ENCODE results near the gene TANK. TPM values are rescaled to one million over a fixed set of nuclear protein-coding genes. Genes with fewer than 3 reads are reported as not detected.
"Not testable (repeated sequence)": the region's sequence is repeated elsewhere in the genome, so short reads cannot be mapped to it uniquely, and the experiment has no call there.

TANK gene
- polyA plus RNA-seq, 6 donors from 2014 or later: 132 to 167 (median 136) TPM

DNA sequence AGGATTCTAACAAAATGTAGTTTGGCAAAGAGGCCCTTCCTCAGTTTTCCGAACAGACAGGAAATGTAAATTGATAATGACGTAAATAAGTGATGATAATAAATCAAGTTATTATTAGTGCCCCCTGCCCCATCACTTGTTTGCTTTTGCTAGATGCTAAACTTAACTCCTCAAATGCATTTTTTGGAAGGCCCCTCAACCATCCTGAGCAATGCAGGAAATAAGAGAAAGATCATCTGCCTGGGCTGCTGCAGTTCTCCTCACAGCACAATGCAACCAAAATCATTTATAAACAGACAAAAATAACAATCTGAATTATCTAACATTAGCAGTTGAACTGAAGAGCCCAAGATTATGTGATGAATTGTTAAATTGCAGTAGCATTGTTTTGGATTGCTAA is 85.4 kb downstream of the TANK start:
- Mint-ChIP-seq H3K36me3 (no peaks in the 10 kb centered on the region), H3K27me3 (peaks cover 0 to 16% (median 0%) of the 10 kb centered on the region in 3 donors), H3K27ac (peak overlapping the region in 3 of 6 donors; percentile 85 to 98 (median 95)), H3K4me1 (peaks cover 14 to 33% (median 23%) of the 10 kb centered on the region in 3 donors), H3K9me3 (no peaks in the 10 kb centered on the region), H3K4me3 (peak overlapping the region; percentile 58 to 94 (median 89))
- no peak for DNase-seq
- ATAC-seq (ENCODE audit: low read depth in 2 of 2): no peak

DNA sequence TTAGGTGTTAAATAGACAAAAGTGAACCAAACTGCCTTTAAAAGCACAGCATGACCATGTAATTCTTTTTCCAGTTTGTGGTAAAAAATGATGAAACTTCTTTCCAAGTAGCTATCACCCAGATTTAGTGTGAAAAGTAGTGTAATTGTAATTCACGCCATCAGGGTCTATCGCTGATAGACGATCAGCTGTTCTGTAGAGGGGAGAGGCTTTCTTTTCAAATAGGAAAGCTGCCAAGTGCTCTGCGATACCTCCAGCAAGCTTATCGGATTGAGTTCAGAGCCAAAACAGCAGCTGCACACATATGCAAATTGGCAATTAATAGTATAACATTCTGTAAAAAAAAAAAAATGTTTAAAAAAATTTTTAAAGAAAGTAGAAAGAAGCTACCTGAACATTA is 86.1 kb downstream of the TANK start:
- ATAC-seq (ENCODE audit: low read depth in 2 of 2) (no peak), DNase-seq (no peak)
- peaks cover 0 to 16% (median 0%) of the 10 kb centered on the region in 3 donors for H3K27me3 Mint-ChIP-seq
- no peaks in the 10 kb centered on the region for H3K9me3 Mint-ChIP-seq
- peak overlapping the region in 6 of 8 donors; percentile 30 to 90 (median 84) for H3K4me3 Mint-ChIP-seq
- peak overlapping the region in 2 of 6 donors; percentile 39 to 95 for H3K27ac Mint-ChIP-seq
- no peaks in the 10 kb centered on the region for H3K36me3 Mint-ChIP-seq
- peaks cover 14 to 33% (median 23%) of the 10 kb centered on the region in 3 donors for H3K4me1 Mint-ChIP-seq

DNA sequence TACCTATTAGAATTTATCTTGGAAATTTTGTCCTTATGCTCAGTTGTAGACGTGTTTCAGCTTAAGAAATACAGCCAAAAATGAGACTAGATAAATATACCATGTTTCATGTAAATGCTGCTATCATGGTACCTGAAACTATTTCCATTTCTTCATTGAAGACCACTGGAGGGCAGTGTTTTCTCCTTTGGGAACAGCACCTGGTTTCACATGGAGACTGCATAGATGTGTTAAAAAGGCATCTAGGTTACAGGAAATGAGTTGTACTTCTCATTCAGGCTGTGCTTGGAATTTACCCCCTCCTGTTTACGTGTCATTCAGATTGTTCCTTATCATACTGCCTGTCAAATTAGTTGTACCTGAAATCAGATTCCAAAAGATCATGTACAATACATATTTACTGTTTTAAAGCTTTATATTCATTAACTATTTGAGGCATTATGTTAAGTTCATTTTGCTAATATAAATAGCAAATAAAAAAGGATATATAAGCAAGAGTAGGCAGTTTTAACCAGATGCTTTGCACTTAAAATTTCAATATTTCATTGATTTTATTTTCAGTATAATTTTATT is 90.7 kb downstream of the TANK start:
- peaks cover 0 to 7% (median 0%) of the 10 kb centered on the region in 3 donors for H3K27me3 Mint-ChIP-seq
- H3K9me3 Mint-ChIP-seq: no peaks in the 10 kb centered on the region
- H3K36me3 Mint-ChIP-seq: no peaks in the 10 kb centered on the region
- no peak for DNase-seq
- peak; percentile 63 to 65 for ATAC-seq (ENCODE audit: low read depth in 2 of 2)
- no peak overlapping the region for H3K27ac Mint-ChIP-seq
- H3K4me1 Mint-ChIP-seq: peaks cover 0 to 6% (median 0%) of the 10 kb centered on the region in 3 donors
- H3K4me3 Mint-ChIP-seq: no peak overlapping the region

DNA sequence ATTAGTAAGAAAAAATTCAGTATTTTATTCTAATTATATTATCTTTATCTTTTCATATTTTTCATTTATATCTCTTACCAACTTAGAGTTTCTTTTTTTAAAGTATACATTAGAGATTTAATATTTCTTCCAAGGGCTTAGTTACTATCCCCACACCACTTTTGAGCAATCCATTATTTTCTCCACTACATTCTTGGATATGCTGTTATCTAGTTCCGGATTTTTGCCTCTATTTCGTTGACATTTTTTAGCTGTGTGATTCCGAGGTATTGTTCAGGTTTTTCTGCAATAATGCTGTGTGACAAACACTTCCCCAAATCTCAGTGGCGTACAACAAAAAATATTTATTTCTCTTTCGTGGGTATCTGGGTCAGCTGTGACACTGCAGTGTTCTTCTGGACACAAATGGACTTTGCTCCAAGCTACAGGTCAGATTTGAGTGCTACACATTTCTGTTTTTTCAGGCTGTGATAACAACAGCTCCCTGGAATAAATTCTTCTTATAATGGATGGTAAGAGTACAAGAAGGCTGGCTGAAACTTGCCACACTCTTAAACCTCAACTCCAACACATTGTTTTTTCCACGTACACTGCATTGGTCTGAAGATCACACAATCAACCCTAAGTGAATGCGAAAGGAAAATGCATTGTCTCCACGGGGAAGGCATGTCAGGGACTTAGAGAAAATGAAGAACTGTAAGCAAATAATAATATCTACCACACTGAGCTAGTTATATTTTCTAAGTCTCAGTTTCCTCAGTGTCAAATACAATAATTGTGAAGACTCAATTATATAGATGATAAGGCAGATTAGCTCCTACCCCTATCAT is 97.1 kb downstream of the TANK start:
- no peaks in the 10 kb centered on the region for H3K27me3 Mint-ChIP-seq
- H3K27ac Mint-ChIP-seq: no peak overlapping the region

DNA sequence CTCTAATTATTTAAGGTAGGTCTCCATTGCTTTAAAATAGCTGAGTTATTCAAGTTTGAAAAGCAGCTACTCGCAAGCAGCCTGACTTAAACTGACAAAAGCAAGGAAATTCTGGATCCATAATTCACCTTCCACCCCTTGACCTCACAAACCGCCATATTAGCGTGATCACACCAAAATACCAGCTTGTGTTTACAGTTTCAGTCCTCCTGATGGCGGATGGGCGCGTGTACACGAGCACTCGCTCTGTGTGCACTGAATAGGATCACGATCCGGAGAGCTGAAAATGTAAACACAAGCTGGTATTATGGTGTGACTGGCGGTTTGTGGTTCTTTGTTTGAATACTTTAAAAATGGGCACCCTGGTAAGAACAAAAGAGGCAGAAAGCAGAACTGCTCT is 105.6 kb downstream of the TANK start:
- DNase-seq (no peak), ATAC-seq (ENCODE audit: low read depth in 2 of 2) (no peak)
- no peaks in the 10 kb centered on the region for H3K27me3 Mint-ChIP-seq
- H3K4me3 Mint-ChIP-seq: peak overlapping the region in 1 of 8 donors; percentile 64
- H3K36me3 Mint-ChIP-seq: no peaks in the 10 kb centered on the region
- H3K4me1 Mint-ChIP-seq: no peaks in the 10 kb centered on the region
- H3K9me3 Mint-ChIP-seq: no peaks in the 10 kb centered on the region
- no peak overlapping the region for H3K27ac Mint-ChIP-seq

More for the DNA sequence above, 97.1 kb downstream of the TANK start:
- H3K4me3 Mint-ChIP-seq: no peak overlapping the region
- H3K9me3 Mint-ChIP-seq: no peaks in the 10 kb centered on the region
- no peaks in the 10 kb centered on the region for H3K36me3 Mint-ChIP-seq
- ATAC-seq (ENCODE audit: low read depth in 2 of 2) (no peak), DNase-seq (no peak)
- no peaks in the 10 kb centered on the region for H3K4me1 Mint-ChIP-seq

DNA sequence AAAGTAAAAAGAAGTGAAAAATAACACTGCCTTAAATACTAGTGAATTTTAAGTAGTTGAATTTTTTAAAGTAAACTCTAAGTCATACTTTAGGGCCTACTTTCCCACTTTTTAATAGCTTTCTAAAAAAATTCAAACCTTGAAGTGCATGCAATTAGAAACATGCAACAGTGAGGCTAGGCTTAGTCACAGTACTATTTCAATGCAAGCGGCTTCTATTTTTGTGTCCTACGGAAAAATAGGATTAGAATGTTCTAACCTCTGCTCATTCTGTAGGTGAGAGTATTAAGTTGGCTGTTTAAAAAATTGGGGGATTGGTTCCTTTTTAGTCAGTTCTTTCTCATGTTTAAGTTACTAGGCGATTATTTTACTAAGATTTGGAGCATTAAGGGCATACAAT is 108.9 kb downstream of the TANK start:
- H3K4me1 Mint-ChIP-seq: peaks cover 0 to 6% (median 0%) of the 10 kb centered on the region in 3 donors
- no peak for ATAC-seq (ENCODE audit: low read depth in 2 of 2)
- H3K4me3 Mint-ChIP-seq: no peak overlapping the region
- no peaks in the 10 kb centered on the region for H3K36me3 Mint-ChIP-seq
- no peak overlapping the region for H3K27ac Mint-ChIP-seq
- H3K27me3 Mint-ChIP-seq: no peaks in the 10 kb centered on the region
- DNase-seq: no peak
- H3K9me3 Mint-ChIP-seq: no peaks in the 10 kb centered on the region

DNA sequence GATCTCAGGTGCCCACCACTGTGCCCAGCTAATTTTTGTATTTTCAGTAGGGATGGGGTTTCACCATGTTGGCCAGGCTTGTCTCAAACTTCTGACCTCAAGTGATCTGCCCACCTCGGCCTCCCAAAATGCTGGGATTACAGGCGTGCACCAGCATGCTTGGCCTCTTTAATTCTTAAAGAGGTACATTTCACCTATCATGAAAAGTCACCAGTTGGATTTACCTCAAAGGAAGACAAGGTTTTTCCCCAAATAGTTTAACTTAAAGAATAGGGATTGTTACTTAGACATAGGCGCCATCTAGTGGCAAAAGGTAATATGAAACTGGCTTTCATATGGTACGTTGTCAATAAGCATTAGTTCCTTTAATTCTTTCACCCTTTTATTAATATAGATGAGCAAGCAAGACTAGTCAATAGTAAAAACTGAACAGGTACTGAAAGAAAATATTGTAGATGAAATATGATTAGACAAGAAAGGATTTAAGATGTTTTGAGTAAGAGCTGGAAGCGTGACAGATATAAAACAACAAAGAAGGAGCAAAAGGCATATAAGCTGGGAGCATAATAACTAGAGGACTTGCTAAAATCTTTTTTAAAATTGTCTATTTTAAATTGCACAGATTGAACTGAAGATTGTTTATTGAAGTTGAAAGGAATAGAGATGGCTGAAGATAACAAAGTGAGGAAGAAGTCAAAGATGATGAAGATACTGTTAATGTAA is 113.0 kb downstream of the TANK start:
- no peaks in the 10 kb centered on the region for H3K36me3 Mint-ChIP-seq
- H3K27ac Mint-ChIP-seq: peak overlapping the region in 1 of 6 donors; percentile 11
- H3K4me1 Mint-ChIP-seq: peaks cover 0 to 6% (median 0%) of the 10 kb centered on the region in 3 donors
- peak; percentile 46 for DNase-seq
- H3K4me3 Mint-ChIP-seq: no peak overlapping the region
- peak; percentile 55 to 66 for ATAC-seq (ENCODE audit: low read depth in 2 of 2)
- H3K9me3 Mint-ChIP-seq: no peaks in the 10 kb centered on the region
- H3K27me3 Mint-ChIP-seq: peaks cover 0 to 5% (median 3%) of the 10 kb centered on the region in 3 donors

DNA sequence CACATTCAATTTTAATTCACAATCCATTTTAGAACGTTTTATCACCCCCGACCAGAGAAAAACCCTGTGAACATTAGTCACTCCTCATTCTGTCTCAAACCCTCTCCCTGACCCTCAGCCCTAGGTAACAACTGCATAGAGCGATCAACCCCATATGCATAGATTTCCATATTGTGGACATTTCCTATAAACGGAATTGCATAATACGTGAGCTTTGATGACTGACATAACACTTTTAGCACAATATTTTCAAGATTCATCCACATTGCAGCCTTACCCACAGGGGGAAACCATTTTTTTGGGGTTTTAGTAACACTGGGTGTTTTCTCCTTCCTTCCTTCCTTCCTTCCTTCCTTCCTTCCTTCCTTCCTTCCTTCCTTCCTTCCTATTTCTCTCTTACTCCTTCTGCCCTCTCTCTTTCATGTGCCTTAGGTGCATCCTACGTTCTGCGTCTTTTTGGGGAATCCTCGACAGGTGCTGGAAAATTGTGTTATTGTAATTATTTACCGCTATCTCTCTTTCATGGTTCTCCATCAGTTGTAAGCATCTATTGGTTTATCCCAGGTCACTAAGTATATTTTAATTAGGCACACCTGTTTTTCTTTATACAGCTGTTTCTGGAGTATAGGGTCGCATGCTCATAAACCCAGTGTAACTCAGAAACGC is 118.5 kb downstream of the TANK start:
- DNase-seq: not testable (repeated sequence)

DNA sequence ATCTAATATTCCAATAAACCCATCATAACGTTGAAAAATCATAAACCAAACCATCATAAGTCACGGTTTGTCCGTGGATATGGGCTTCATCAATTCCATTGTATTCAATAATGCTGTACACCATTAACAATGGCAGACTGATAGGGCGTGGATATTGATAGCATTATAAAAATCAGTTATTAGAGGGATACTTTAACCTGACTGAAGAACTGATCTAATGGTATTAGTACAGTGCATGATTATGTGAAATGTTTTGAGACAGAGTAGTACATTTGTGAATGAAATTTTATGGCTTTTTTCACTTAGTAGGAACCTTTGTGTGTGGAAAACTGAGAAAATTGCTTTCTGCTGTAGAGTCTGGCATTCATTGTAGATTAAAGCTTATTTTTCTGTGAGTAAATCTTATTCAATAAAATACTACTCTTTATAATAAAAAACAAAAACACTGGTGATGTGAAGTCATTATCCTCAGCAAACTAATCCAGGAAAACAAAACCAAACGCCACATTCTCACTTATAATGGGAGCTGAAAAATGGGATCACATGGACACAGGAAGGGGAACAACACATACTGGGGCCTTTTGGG is 119.1 kb downstream of the TANK start:
- ATAC-seq (ENCODE audit: low read depth in 2 of 2); H3K27ac Mint-ChIP-seq; H3K27me3 Mint-ChIP-seq; DNase-seq; H3K36me3 Mint-ChIP-seq; H3K4me3 Mint-ChIP-seq; H3K4me1 Mint-ChIP-seq; H3K9me3 Mint-ChIP-seq: not testable (repeated sequence)

More for the DNA sequence above, 118.5 kb downstream of the TANK start:
- H3K27ac Mint-ChIP-seq; H3K4me3 Mint-ChIP-seq; H3K27me3 Mint-ChIP-seq; H3K9me3 Mint-ChIP-seq; H3K36me3 Mint-ChIP-seq; ATAC-seq (ENCODE audit: low read depth in 2 of 2); H3K4me1 Mint-ChIP-seq: not testable (repeated sequence)

DNA sequence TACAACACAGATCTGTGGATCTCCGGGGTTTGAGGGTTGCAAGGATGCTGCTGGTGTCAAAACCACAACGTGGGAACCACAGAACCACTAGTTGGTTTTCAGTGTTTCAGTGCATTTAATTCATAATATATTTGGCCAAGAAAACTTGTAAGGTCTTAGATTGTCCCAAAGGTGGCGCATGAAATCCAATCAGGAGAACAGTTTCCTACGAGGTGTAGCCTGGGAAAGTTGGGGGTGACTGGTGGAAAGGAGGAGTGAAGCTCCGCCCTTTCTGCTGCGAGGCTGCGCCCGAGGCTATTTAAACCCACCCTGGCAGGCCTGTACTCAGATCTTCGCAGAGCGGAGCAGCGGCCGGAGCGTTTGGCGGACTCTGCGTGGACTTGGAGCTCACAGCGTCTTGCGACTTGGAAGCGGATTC is 120.7 kb downstream of the TANK start:
- not testable (repeated sequence) for H3K9me3 Mint-ChIP-seq; DNase-seq; H3K4me3 Mint-ChIP-seq; H3K4me1 Mint-ChIP-seq; H3K36me3 Mint-ChIP-seq; H3K27ac Mint-ChIP-seq; ATAC-seq (ENCODE audit: low read depth in 2 of 2)
- peaks cover 0 to 15% (median 0%) of the 10 kb centered on the region in 3 donors for H3K27me3 Mint-ChIP-seq

DNA sequence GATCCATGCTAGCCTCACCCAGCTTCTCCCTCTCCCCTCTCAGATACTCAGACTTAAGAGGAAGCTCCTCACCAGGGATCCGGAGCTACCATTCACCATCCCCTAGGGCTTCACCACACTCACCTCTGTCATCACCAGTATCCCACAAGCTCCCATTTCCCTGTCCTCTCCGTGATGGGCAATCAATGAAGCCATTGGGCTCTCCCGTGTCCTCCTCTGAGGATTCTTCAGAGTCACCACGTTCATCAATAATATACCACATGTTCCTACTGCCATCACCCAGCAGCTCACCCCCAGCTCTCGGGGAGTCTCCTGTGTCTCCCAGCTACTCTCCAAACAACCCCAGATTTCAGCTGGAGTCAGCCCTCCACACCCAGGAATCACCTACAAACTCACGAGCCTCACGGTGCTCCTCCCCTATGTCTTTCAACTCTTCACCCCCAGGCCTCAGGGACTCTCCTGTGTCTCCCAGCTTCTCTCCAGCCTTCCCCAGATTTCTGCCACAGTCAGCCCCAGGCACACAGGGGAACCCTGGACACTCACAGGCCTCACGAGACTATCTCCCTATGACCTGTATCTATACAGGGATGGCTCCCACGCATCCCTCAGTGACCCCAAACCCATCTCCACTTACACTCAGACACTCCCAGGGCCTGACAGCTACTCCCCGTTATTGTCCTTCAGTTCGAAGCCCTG is 121.5 kb downstream of the TANK start:
- not testable (repeated sequence) for ATAC-seq (ENCODE audit: low read depth in 2 of 2)

DNA sequence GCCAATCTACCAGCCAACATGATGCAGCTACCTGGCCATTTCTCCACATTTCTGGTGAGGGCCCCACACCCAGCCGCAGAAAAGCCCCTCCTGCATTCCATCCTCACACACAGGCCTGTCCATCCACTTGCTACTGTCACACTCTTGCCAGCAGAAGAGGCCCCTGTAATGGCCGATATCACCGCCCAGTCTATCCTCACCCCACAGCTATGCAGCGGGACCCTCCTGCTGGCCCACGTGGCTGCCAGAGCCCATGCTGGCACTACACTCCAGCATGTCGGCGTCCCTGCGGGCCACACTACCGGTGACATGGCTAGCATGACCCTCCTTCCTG is 122.0 kb downstream of the TANK start:
- H3K27ac Mint-ChIP-seq; H3K36me3 Mint-ChIP-seq; H3K9me3 Mint-ChIP-seq; DNase-seq; H3K4me1 Mint-ChIP-seq; ATAC-seq (ENCODE audit: low read depth in 2 of 2); H3K4me3 Mint-ChIP-seq: not testable (repeated sequence)
- peaks cover 0 to 17% (median 0%) of the 10 kb centered on the region in 3 donors for H3K27me3 Mint-ChIP-seq

More for the DNA sequence above, 121.5 kb downstream of the TANK start:
- not testable (repeated sequence) for DNase-seq, H3K27ac Mint-ChIP-seq, H3K4me1 Mint-ChIP-seq, H3K4me3 Mint-ChIP-seq, H3K36me3 Mint-ChIP-seq, H3K9me3 Mint-ChIP-seq
- H3K27me3 Mint-ChIP-seq: peaks cover 0 to 17% (median 0%) of the 10 kb centered on the region in 3 donors

Measured in naive B cell (primary cell).